HG03432 (cell line): ENCODE results near the gene TDRD9.
"Not testable (repeated sequence)": the region's sequence is repeated elsewhere in the genome, so short reads cannot be mapped to it uniquely, and the experiment has no call there.

Experiments used
- ATAC-seq: cut with Tn5 transposase; IDR thresholded peaks from one replicate; pipeline ENCODE4 v1.9.1; 2021; ENCODE audit warnings: mild to moderate bottlenecking, moderate library complexity; ENCODE audit not compliant: unreplicated experiment

Gene TDRD9

GRCh38 chr14:103974575-103974974 lies 46.3 kb downstream of the TDRD9 start:
- no peak for ATAC-seq

GRCh38 chr14:103980623-103981238 lies 52.5 kb downstream of the TDRD9 start:
- ATAC-seq = not testable (repeated sequence)

- no peak for ATAC-seq
Measured at GRCh38 chr14:103984196-103984595, 55.9 kb downstream of the TDRD9 start.

GRCh38 chr14:103989034-103989433 lies 60.8 kb downstream of the TDRD9 start:
- no peak for ATAC-seq

GRCh38 chr14:103989964-103990363 lies 61.7 kb downstream of the TDRD9 start:
- no peak for ATAC-seq

- ATAC-seq = no peak
Measured at GRCh38 chr14:103994535-103995184, 66.4 kb downstream of the TDRD9 start.

- ATAC-seq = no peak
Measured at GRCh38 chr14:103995876-103996275, 67.6 kb downstream of the TDRD9 start.

GRCh38 chr14:103997391-103997790 lies 69.1 kb downstream of the TDRD9 start:
- ATAC-seq = no peak

GRCh38 chr14:103998027-103998426 lies 69.8 kb downstream of the TDRD9 start:
- no peak for ATAC-seq

- ATAC-seq = no peak
Measured at GRCh38 chr14:103999795-104000440, 71.7 kb downstream of the TDRD9 start.

- ATAC-seq = no peak
Measured at GRCh38 chr14:104001003-104001402, 72.7 kb downstream of the TDRD9 start.

- no peak for ATAC-seq
Measured at GRCh38 chr14:104003616-104004015, 75.4 kb downstream of the TDRD9 start.

GRCh38 chr14:104004849-104005248 lies 76.6 kb downstream of the TDRD9 start:
- no peak for ATAC-seq

- ATAC-seq = no peak
Measured at GRCh38 chr14:104005489-104005888, 77.2 kb downstream of the TDRD9 start.

GRCh38 chr14:104007121-104007520 lies 78.9 kb downstream of the TDRD9 start:
- ATAC-seq = no peak

GRCh38 chr14:104009297-104009696 lies 81.0 kb downstream of the TDRD9 start:
- no peak for ATAC-seq

GRCh38 chr14:104011824-104012517 lies 83.7 kb downstream of the TDRD9 start:
- ATAC-seq = no peak

- ATAC-seq = no peak
Measured at GRCh38 chr14:104014764-104015163, 86.5 kb downstream of the TDRD9 start.

- ATAC-seq = no peak
Measured at GRCh38 chr14:104016873-104017650, 88.8 kb downstream of the TDRD9 start.

GRCh38 chr14:104019029-104019428 lies 90.8 kb downstream of the TDRD9 start:
- no peak for ATAC-seq

- ATAC-seq = no peak
Measured at GRCh38 chr14:104019806-104020205, 91.5 kb downstream of the TDRD9 start.
